Chondrocyte (in vitro differentiated cells): ENCODE results near the gene XXYLT1. TPM values are rescaled to one million over a fixed set of nuclear protein-coding genes. Genes with fewer than 3 reads are reported as not detected.
A peak's percentile ranks its signal among the peaks of the same experiment; 100 is the strongest.

Experiments
- DNase-seq: peaks from one replicate; pipeline ENCODE4 v3.0.0; 2021; ENCODE audit warnings: mixed read lengths, low spot score
- H3K27ac Mint-ChIP-seq: one replicate; pipeline ENCODE4 v1.8.0; 2021; ENCODE audit warnings: mild to moderate bottlenecking, moderate library complexity, mixed read lengths; ENCODE audit not compliant: unreplicated experiment
- H3K27me3 Mint-ChIP-seq: 2 replicates; pipeline ENCODE4 v1.8.0; 2021; ENCODE audit warnings: low read depth, mixed read lengths
- H3K36me3 Mint-ChIP-seq: 2 replicates; pipeline ENCODE4 v1.8.0; 2021; ENCODE audit warnings: low read depth, mixed read lengths
- H3K4me1 Mint-ChIP-seq: 2 replicates; pipeline ENCODE4 v1.8.0; 2021; ENCODE audit warnings: low read depth, mild to moderate bottlenecking, mixed read lengths
- H3K4me3 Mint-ChIP-seq: one replicate; pipeline ENCODE4 v1.8.0; 2021; ENCODE audit warnings: mild to moderate bottlenecking, moderate library complexity, mixed read lengths; ENCODE audit not compliant: unreplicated experiment
- H3K9me3 Mint-ChIP-seq: 2 replicates; pipeline ENCODE4 v1.8.0; 2021; ENCODE audit warnings: low read depth, mixed read lengths
- CTCF ChIP-seq: fragments of 200-600 bp; sonication (generic); IDR thresholded peaks from 2 replicates; pipeline ENCODE4 v1.5.0; 2021; ENCODE audit warnings: antibody characterized with exemption, mild to moderate bottlenecking, moderate library complexity
- total RNA-seq: library from RNA; stranded (reverse); gene quantifications from 3 replicates; pipeline ENCODE4 v1.2.1, GENCODE V29; 2021

XXYLT1 gene
- total RNA-seq, 1 donor from 2014 or later = 32.7 TPM

- peaks cover 2% of the 10 kb centered on the region for H3K9me3 Mint-ChIP-seq
- H3K27me3 Mint-ChIP-seq = no peaks in the 10 kb centered on the region
- TF ChIP-seq CTCF = no peak
- DNase-seq = no peak
- no peak overlapping the region for H3K4me3 Mint-ChIP-seq
- H3K4me1 Mint-ChIP-seq = peaks cover 27% of the 10 kb centered on the region
- H3K27ac Mint-ChIP-seq = no peak overlapping the region
- H3K36me3 Mint-ChIP-seq = peaks cover 3% of the 10 kb centered on the region
These were observed 56.6 kb downstream of the XXYLT1 start for GRCh38 chr3:195214381-195214780.

DNA sequence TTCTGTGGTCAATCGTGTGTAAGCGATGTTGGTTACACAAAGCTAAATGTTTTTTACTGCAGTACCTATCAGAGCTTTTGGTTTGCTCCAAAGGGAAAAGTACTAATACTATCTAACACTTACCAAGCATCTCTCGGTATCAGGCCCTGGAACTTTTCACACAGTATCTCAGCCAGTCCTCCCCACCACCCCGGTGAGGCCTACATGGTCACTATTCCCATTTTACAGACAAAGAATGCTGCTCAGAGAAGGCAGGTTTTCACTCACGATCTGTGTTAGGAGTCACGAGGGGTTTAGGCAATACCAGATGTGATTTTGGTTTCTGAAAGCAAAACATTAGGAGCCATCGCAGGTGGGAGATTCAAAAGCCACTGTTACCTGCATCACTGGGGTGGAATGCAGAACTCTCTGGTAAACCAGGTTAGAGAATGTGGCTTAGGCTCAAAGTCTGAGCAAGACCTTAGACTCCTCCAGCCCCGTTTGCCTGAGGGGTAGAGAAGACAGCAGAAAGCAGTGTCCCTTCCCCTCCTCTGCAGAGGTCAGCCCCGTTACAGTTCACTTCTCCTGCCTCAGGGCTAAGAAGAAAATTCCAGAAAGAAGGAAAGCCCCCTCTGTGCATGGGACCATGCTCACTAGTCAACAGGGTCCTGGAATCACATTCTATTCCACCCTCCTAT lies 57.2 kb downstream of the XXYLT1 start:
- Mint-ChIP-seq H3K36me3 (no peaks in the 10 kb centered on the region), H3K4me1 (peaks cover 29% of the 10 kb centered on the region), H3K4me3 (no peak overlapping the region), H3K27me3 (no peaks in the 10 kb centered on the region), H3K9me3 (peaks cover 2% of the 10 kb centered on the region), H3K27ac (no peak overlapping the region)
- TF ChIP-seq CTCF = no peak
- no peak for DNase-seq

GRCh38 chr3:195212749-195213375 lies 58.1 kb downstream of the XXYLT1 start:
- H3K4me1 Mint-ChIP-seq = peaks cover 38% of the 10 kb centered on the region
- H3K9me3 Mint-ChIP-seq = peaks cover 2% of the 10 kb centered on the region
- H3K27me3 Mint-ChIP-seq = no peaks in the 10 kb centered on the region
- H3K36me3 Mint-ChIP-seq = no peaks in the 10 kb centered on the region
- no peak for TF ChIP-seq CTCF
- H3K4me3 Mint-ChIP-seq = no peak overlapping the region
- DNase-seq = peak; percentile 74
- H3K27ac Mint-ChIP-seq = no peak overlapping the region

DNA sequence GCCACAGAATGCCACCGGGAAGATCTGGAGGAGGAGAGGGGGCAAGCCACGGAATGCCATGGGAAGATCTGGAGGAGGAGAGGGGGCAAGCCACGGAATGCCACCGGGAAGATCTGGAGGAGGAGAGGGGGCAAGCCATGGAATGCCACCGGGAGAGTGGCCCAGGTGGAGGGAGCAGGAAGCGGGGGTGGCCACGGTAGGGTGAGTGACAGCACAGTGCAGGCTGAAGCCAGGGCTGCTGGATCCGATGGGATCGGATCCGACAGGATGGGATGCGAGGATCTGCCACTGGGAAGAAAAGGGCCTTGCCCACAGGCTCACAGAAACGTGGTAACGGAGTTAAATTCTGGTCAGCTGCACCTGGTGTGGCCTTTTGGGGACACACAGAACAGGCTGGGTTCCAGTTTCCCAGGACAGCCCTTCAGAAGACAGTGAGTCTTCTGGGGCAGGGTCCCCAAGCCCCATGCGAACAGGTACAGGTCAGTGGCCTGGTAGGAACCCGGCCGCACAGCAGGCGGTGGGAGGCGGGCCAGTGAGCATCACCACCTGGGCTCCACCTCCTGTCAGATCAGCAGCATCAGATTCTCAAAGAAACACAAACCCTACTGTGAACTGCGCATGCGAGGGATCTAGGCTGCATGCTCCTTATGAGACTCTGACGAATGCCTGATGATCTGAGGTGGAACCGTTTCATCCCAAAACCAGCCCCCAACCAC lies 58.8 kb downstream of the XXYLT1 start:
- H3K4me1 Mint-ChIP-seq = peaks cover 44% of the 10 kb centered on the region
- H3K9me3 Mint-ChIP-seq = peaks cover 2% of the 10 kb centered on the region
- no peak overlapping the region for H3K27ac Mint-ChIP-seq
- no peak for TF ChIP-seq CTCF
- no peaks in the 10 kb centered on the region for H3K27me3 Mint-ChIP-seq
- no peaks in the 10 kb centered on the region for H3K36me3 Mint-ChIP-seq
- H3K4me3 Mint-ChIP-seq = no peak overlapping the region
- peak; percentile 83 for DNase-seq

DNA sequence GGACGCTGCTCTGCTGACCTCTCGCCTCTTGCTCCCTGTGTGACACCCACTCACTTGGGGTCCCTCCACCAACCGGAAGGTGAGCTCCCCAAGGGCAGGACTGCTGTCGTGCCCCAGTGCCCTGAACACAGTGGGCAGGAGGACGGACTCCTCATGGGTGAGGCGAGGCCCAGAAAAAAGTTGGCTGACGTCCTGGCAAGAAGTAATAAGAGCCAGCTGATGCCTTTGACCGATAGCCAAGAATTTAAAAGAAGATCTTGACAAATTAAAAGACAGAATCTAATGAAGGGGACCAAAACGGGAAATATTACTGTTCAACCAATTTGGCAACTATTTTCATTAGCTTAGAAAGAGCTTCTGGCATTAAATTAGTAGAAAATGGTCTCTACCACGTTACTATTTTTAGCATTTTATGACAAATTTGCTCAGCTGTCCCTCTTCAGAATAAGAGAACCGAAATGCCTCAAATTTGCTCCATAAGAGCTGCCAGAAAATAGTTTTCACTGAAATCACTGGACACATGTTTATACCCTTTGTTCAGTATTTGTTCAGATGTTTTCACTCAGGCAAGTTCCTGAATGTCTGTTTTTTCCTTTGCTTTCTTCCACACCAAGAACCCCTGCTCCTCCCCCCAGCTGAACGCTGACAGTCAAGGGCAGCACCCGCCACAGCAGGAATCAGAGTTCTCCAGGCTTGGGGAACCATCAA lies 60.5 kb downstream of the XXYLT1 start:
- H3K27ac Mint-ChIP-seq = peak overlapping the region; percentile 99
- peaks cover 2% of the 10 kb centered on the region for H3K9me3 Mint-ChIP-seq
- peak overlapping the region; percentile 62 for H3K4me3 Mint-ChIP-seq
- H3K4me1 Mint-ChIP-seq = peaks cover 59% of the 10 kb centered on the region
- no peak for DNase-seq
- H3K27me3 Mint-ChIP-seq = no peaks in the 10 kb centered on the region
- H3K36me3 Mint-ChIP-seq = no peaks in the 10 kb centered on the region
- no peak for TF ChIP-seq CTCF
